Lower leg skin (tissue), 4 donors: ENCODE measurements around the gene PAEP. TPM values are rescaled to one million over a fixed set of nuclear protein-coding genes. Genes with fewer than 3 reads are reported as not detected.
A peak's percentile ranks its signal among the peaks of the same experiment; 100 is the strongest.

Experiments used
- DNase-seq, 2 donors: peaks; one replicate each; pipeline ENCODE4 v3.0.0-alpha.2; 2019; ENCODE audit warnings: low spot score in 2 of 2
- H3K4me3 ChIP-seq: fragments of 200-600 bp; sonication (generic); 2 replicates; pipeline ENCODE4 v1.5.1; 2017; ENCODE audit warnings: mild to moderate bottlenecking, low read depth; ENCODE audit not compliant: poor library complexity, severe bottlenecking
- CTCF ChIP-seq, 3 donors: fragments of 450-650 bp; IDR thresholded peaks; one replicate each; pipeline ENCODE4 v1.5.1; 2016; ENCODE audit warnings: antibody characterized with exemption in 3 of 3, mild to moderate bottlenecking in 3 of 3, moderate library complexity in 2 of 3
- POLR2A ChIP-seq, 2 donors: fragments of 450-650 bp; IDR thresholded peaks; one replicate each; pipeline ENCODE4 v1.6.1; 2016 to 2017; ENCODE audit warnings: antibody characterized with exemption in 2 of 2, mild to moderate bottlenecking in 1 of 2, moderate library complexity in 1 of 2
- WGBS, 2 donors: methylation state at CpG; one replicate each; pipeline ENCODE4 v1.1.5; 2018; 5-methylcytosine and 5-hydroxymethylcytosine counted together
- intact Hi-C: fragments of 100-400 bp; cut with DNase I; formaldehyde crosslinking; loops from one replicate; pipeline ENCODE4 v1.15.0; 2023; ENCODE audit warnings: low total_unique reads
- total RNA-seq, 4 donors: library from RNA; depleted of rRNA; stranded (reverse); fragments of >200 nt; gene quantifications; one replicate each; pipeline ENCODE4 v1.1.0, GENCODE V29; 2016

PAEP gene
- total RNA-seq, 4 donors from 2014 or later: 0.71 to 2.7 (median 0.89) TPM; not detected in 1

GRCh38 chr9:135592331-135592590 is 30.7 kb downstream of the PAEP start:
- 53 to 67% methylated on average over 3 to 5 of the region's 5 CpGs for WGBS, 2 donors
- intact Hi-C loops: no loop called here
- no peak for TF ChIP-seq POLR2A (IDR thresholded peaks at IDR 0.05)
- no peak for TF ChIP-seq CTCF (IDR thresholded peaks at IDR 0.05)

GRCh38 chr9:135592625-135593024 is 31.1 kb downstream of the PAEP start:
- DNase-seq: no peak
- TF ChIP-seq POLR2A (IDR thresholded peaks at IDR 0.05): no peak
- no peak for TF ChIP-seq CTCF (IDR thresholded peaks at IDR 0.05)

More at GRCh38 chr9:135592331-135592590, 30.7 kb downstream of the PAEP start:
- no peak for DNase-seq
- H3K4me3 ChIP-seq: no peak overlapping the region

GRCh38 chr9:135596211-135596610 is 34.7 kb downstream of the PAEP start:
- DNase-seq: no peak
- H3K4me3 ChIP-seq: no peak overlapping the region
- WGBS, 2 donors: 61 to 63% methylated on average over 2 of the region's 2 CpGs
- TF ChIP-seq CTCF (IDR thresholded peaks at IDR 0.05) (no peak), POLR2A (IDR thresholded peaks at IDR 0.05) (no peak)
- intact Hi-C loops: no loop called here

More at GRCh38 chr9:135592625-135593024, 31.1 kb downstream of the PAEP start:
- 74 to 87% methylated on average over 4 to 6 of the region's 13 CpGs for WGBS, 2 donors
- no peak overlapping the region for H3K4me3 ChIP-seq
- intact Hi-C loops: no loop called here

- no peak overlapping the region for H3K4me3 ChIP-seq
- TF ChIP-seq POLR2A (IDR thresholded peaks at IDR 0.05) (no peak), CTCF (IDR thresholded peaks at IDR 0.05) (no peak)
- intact Hi-C loops: no loop called here
- WGBS, 2 donors: 50 to 59% methylated on average over 5 of the region's 5 CpGs
- DNase-seq: peak in 1 of 2 donors; percentile 8
These were observed 38.8 kb downstream of the PAEP start for GRCh38 chr9:135600296-135600817.

- H3K4me3 ChIP-seq: no peak overlapping the region
- intact Hi-C loops: no loop called here
- DNase-seq: peak in 1 of 2 donors; percentile 12
- WGBS, 2 donors: 83% methylated on average over 8 of the region's 8 CpGs
- TF ChIP-seq POLR2A (IDR thresholded peaks at IDR 0.05) (no peak), CTCF (IDR thresholded peaks at IDR 0.05) (no peak)
These were observed 40.4 kb downstream of the PAEP start for GRCh38 chr9:135601988-135602387.

GRCh38 chr9:135602789-135603481 is 41.4 kb downstream of the PAEP start:
- WGBS, 2 donors: 53 to 54% methylated on average over 24 of the region's 24 CpGs
- peak in 1 of 2 donors; percentile 84 for DNase-seq
- H3K4me3 ChIP-seq: no peak overlapping the region
- intact Hi-C loops: no loop called here
- TF ChIP-seq POLR2A (IDR thresholded peaks at IDR 0.05) (no peak), CTCF (IDR thresholded peaks at IDR 0.05) (no peak)
